Cardiac septum (tissue), 1 donor: Measurements from ENCODE around the gene GPC1. TPM values are rescaled to one million over a fixed set of nuclear protein-coding genes. Genes with fewer than 3 reads are reported as not detected.

Experiments
- DNase-seq: peaks from one replicate; pipeline ENCODE4 v3.0.0-alpha.2; 2020; ENCODE audit warnings: low spot score
- intact Hi-C: fragments of 100-400 bp; cut with DNase I; formaldehyde crosslinking; loops from one replicate; pipeline ENCODE4 v1.14.0; 2022
- total RNA-seq: library from RNA; stranded (reverse); fragmentation: NEBNext Ultra II Directional; extraction: Animal tissue kit (Norgen Biotek cat#: 25700); gene quantifications from one replicate; pipeline ENCODE4 v1.2.1, GENCODE V29; 2021
- donor health status: DM: no; HTN: no; CAD: no.

The GPC1 gene
- total RNA-seq, 1 donor from 2014 or later: 291 TPM

DNA sequence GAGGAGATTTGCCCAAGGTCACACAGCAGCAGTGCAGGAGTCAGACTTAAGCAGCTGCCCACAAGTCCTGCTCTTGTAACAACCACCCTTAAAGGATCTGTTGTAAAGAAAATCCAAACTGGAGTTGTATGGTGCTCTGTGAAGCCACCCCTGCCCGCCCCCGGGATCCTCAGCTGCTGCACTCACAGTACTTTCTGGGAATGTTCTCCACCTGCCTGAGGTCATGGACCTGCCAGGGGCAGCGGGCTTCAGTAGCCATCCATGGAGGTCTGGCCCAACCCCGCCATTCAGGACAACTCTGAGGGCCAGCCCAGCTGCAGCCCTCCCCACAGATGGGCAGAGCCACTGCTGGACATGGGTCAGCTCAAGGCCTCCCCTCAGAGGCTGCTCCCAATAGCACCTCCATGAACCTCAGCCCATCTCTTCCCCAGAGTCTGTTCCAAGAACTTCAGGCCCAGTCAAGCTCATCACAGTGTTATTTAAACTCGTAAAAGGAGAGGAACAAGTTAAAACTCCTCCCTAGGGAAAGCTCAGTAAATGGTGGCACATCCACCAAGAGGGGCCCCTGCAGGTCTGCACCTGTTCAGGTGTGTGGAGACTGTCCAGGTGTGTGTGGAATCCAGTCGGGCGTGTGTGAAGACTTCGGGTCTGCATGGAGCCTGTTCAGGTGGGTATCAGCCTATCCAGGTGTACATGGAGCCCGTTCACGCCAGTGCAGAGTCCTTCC is 39.4 kb upstream of the GPC1 start:
- intact Hi-C loops: no loop called here
- peak; percentile 66 for DNase-seq

DNA sequence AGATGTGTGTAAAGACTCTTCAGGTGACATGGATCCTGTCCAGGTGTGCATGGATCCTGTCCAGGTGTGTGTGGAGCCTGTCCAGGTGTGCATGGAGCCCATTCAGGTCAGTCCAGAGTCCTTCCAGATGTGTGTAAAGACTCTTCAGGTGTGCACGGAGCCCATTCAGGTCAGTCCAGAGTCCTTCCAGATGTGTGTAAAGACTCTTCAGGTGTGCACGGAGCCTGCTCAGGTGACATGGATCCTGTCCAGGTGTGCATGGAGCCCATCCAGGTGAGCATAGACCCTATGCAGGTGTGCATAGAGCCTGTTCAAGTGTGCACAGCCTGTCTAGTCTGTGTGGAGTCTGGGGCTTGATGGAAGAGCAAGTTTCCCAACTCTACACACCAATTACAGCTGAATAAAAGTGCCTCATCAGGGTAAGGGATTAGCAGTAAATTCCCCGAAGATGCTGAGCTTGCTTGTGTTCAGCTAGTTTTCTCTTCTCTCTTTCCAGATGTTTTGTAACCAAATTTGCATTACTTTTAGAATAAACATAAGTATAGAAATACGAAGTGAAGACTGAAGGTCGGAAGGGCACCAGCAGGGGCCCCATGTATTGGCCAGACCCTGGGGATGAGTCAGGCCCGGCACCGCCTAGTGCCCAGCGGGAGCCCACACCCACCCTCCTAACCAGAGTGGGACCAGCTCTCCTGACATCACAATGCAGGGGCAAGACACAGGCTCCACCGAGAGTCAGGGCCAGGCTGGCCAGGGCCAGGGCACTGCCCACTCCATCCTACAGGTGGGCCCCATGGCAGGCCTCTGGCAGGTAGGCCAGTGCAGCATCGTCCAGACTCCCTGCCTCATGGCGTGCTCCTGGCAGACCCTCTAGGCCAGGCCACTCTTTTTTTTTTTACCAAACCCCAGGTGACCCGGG is 38.6 kb upstream of the GPC1 start:
- intact Hi-C loops: no loop called here
- DNase-seq: peak; percentile 63

DNA sequence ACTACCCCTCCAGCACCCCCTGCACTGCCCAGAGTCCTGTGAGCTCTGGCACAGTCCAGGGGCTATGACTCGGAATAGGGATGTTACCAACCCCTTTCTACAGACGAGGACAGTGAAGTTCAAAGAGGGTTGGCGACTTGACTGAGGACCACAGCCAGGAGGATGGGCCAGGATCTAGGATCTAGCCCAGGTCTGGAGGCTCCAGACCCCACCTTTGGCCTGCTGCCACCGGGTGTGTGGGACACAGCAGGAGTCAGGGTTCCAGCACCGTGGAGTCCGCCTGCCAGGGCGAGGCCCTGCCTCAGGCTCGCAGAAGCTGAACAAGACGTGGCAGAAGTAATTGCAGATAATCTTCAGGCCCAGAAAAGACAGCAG is 37.9 kb upstream of the GPC1 start:
- peak; percentile 58 for DNase-seq
- intact Hi-C loops: no loop called here

DNA sequence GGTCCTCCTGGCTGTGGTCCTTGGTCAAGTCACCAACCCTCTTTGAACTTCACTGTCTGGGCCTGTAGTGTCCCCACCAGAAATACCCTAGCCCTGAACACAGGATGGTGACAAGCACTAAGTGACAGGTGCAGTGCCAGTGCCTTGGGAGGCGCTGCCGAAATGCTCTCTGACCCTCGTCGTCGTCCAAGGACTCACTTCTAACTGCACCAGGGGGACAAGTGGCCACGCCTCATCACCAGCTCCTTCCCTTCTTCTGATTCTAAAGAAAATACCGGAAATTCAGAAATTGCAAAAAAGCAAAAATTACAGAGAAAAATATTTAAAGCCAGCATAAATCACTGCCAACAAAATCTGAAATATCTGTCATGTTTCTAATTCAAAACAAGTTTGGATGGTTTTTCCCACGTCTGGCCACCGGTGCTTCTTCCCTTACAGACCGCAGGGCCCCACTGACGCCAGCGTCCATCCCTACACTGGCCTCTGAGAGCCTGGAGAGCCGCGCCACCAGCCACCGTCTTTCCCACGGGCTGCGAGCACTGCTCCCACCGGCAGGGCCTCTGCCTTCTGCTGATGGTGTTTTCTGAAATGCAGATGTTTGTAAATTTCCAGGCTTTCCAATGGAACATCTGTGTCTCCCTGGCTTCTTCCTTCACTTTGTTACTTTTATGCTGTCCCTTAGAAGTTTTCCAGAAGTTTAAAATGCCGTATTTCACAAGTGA is 37.4 kb upstream of the GPC1 start:
- intact Hi-C loops: no loop called here
- DNase-seq: no peak

GRCh38 chr2:240398661-240399267 is 36.7 kb upstream of the GPC1 start:
- peak; percentile 64 for DNase-seq
- intact Hi-C loops: no loop called here

DNA sequence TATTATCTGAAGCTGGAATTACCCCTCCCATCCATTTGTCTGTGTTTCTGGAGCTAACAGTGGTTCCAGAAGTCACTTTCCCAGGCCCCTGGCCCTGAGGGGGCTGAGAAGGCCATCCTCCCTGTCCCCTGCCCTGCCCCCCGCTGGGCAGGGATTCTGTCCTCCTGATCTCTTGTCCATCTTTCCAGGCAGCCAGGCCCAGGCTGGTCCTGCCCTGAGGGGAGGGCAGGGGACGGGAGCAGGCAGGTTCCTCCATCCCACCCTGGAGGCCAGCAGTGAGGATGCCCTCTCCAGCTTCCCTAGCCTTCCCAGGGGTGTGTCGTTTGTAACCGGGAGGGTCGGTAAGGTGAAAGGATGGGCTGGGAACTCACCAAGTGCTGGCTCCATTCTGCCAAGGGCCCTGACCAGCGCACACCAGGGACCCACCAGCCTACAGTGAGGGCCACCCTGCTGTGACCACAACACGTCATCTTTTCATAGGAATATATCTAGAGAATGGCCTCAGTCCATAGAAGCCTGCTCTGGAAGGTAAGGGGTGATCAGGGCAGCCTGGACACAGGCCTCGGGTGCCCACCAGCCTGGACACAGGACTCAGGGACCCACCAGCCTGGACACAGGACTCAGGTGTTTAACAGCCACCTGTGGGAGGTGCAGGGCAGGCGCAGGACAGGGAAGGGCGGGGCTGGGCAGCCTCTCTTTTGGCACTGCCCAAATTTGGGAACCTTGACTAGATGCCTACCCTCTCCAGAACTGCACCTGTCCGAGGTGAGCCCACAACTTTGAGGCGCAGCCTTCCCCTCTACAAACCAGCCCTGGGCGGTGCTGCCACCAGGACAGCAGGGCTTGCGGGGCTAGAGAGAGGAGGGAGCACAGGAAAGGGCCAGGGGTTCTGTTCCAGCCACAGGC is 35.8 kb upstream of the GPC1 start:
- DNase-seq: peak; percentile 44

GRCh38 chr2:240400371-240401161 is 34.9 kb upstream of the GPC1 start:
- intact Hi-C loops: no loop called here

More for the DNA sequence above, 35.8 kb upstream of the GPC1 start:
- intact Hi-C loops: no loop called here

GRCh38 chr2:240401308-240401707 is 34.2 kb upstream of the GPC1 start:
- DNase-seq: peak; percentile 46
- intact Hi-C loops: no loop called here

More at GRCh38 chr2:240400371-240401161, 34.9 kb upstream of the GPC1 start:
- peak; percentile 69 for DNase-seq

DNA sequence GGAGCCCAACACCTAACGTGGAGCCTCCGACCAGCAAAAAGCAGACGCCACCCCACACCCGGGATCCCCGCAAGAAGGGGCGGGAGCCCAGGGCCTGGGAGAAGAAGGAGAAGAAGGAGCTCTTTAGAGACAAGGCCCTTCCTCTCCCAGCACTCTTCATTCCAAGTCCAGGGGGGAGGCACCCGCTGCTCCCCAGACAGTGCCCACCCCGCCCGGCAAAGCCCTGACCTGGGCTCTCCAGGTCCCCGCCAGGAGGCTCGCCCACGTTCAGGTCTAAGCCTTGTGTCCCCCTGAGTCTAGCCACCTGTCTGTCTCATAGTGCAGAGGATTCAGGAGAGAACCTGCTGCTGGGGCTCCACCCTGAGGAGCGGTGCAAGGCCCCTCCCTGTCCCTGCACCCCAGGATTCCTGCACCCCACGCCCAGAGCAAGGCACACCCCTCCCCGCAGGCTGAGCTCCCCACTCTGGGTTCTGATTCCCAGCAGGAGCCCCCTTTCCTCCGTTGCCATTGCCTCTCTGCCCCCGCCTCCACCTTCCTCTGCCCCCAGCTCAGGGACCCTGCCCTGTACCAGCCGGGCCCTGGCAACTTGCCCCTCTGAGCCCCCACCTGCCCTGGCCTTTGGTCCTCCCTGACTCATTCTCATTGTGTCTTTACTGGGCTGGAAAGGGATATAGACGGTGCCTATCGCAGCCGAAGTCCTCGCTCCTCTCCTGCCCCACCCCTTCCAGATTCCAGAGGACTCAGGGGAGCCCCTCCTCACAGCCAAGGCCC is 33.5 kb upstream of the GPC1 start:
- intact Hi-C loops: no loop called here
- DNase-seq: peak; percentile 61

- DNase-seq: peak; percentile 72
- intact Hi-C loops: no loop called here
Observed at GRCh38 chr2:240402566-240403272, 32.7 kb upstream of the GPC1 start.

DNA sequence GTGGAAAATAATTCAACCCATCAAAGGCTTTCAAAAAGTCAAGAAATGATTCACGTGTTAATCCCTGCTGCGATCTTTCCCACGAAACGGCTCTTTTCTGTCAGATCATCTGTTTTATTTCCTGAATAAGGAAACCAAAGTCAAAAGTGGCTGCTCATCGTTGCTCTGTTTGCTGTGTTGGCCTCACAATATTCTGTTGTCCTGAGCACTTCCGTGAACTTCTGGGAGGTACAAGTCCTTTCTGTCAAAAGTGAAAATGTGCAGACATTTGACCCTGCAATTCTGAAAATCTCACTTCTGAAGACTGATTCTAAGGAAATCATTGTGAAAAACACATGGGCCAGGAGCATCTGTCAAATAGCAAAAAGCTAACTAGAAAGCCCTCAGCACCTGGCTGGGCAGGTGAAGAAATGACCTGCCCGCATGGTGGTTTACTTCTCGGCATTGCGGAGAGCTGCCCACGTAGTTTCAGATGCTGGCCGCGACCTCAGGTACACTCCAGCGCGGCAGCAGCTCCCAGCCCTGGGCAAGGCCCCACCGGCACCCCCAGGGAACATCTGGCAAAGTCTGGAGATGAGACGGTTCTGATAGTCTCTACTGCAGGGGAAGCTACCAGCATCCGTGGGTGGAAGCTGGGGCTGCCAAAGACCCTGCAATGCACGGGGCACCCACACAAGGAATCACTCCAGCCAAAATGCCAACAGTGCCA is 31.9 kb upstream of the GPC1 start:
- no peak for DNase-seq
- intact Hi-C loops: no loop called here

DNA sequence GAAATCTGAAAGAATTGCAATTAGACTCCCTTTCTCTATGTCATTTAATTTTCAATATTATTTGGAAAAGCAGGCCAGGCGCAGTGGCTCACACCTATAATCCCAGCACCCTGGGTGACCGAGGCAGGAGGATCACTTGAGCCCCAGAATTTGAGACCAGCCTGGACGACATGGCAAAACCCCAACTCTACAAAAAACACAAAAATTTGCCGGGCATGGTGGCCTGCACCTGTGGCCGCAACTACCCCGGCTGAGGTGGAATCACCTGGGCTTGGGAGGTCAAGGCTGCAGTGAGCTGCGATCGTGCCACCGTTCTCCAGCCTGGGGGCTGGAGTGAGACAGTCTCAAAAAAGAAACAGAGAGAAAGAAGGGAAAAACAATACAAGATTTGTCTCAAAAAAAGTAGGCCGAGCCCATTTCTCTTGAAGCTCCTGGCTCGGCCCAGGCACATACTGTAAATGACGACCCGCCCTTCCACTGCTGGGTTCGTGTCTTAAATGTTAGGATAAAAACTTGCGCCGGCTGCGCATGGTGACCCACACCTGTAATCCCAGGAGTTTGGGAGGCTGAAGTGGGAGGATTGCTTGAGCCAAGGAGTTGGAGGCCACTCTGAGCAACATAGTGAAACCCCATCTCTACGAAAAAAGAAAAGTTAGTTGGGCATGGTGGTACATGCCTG is 31.1 kb upstream of the GPC1 start:
- DNase-seq: no peak
- intact Hi-C loops: no loop called here

DNA sequence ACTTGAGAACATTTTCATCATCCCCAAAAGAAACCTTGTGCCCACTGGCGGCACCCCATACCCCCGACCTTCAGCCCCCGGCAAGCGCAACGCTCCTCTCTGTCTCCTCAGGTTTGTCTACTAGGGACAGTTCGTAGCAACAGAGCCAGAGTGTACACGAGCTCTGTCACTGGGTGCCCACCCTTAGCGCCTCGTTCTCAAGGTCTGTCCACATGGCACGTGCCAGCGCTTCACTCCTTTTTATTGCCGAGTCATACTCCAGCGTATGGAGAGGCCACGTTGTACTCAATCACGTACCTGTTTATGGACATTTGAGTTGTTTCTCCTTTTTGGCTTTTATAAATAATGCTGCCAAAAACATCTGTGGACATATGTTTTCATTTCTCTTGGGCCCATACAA is 30.3 kb upstream of the GPC1 start:
- intact Hi-C loops: no loop called here
- DNase-seq: no peak

DNA sequence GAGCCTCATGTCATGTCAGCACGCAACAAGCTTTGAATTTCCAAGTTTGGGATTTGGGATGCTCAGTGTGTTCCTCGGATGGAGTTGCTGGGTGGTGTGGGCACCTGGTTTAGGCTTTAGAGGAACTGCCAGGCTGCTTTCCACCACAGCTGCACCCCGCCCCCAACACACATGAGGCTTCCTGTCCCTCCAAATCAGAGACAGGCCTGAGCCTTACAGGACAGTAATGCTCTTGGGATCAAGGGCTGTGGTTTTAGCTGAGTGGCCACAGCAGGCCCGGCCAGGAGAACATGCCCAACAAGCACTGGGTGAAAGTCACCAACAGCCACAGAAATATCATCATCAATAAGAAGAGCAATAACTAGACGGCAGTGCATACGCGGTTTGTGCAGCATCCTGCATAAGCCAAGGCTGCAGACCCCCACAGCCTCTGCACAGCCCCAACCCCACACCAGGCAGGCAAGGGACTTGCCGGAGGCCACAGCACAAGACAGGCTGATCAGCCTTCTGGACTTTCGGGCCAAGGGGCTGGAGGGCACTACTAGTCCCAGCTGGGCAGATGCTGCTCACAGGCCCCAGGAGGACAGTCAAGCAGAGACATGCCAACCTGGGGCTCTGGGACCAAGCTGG is 29.7 kb upstream of the GPC1 start:
- peak; percentile 22 for DNase-seq
- intact Hi-C loops: no loop called here

DNA sequence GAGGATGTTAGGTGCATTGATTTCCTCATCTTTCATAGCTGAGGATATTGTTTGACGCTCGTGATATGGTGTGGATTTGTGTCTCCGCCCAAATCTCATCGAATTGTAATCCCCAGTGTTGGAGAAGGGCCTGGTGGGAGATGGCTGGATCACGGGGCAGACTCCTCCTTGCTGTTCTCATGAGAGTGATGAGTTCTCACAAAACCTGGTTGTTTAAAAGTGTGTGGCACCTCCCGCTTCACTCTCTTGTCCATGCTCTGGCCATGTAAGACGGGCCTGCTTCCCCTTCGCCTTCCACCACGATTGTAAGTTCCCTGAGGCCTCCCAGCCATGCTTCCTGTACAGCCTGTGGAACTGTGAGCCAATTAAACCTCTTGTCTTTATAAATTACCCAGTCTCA is 28.4 kb upstream of the GPC1 start:
- no peak for DNase-seq
- intact Hi-C loops: no loop called here
